HepG2 (cell line): ENCODE results near the gene CACTIN. TPM values are rescaled to one million over a fixed set of nuclear protein-coding genes. Genes with fewer than 3 reads are reported as not detected.

ENCODE experiments used
- AHR ChIP-seq: IDR thresholded peaks from 2 replicates; pipeline ENCODE4 v1.6.1; 2018; ENCODE audit warnings: missing genetic modification reagents, missing compliant biosample characterization
- FOSL2 ChIP-seq: sonication (generic); formaldehyde crosslinking; IDR thresholded peaks from 2 replicates; pipeline ENCODE4 v1.4.0; 2020; ENCODE audit warnings: missing genetic modification reagents
- KDM5B ChIP-seq: sonication (generic); formaldehyde crosslinking; IDR thresholded peaks from 2 replicates; pipeline ENCODE4 v1.4.0; 2020; ENCODE audit warnings: missing genetic modification reagents, mild to moderate bottlenecking, borderline replicate concordance
- MIER3 ChIP-seq: IDR thresholded peaks from 2 replicates; pipeline ENCODE4 v1.6.1; 2016; ENCODE audit warnings: missing compliant biosample characterization, borderline replicate concordance
- NR2F6 ChIP-seq, 2 experiments: IDR thresholded peaks; 2 replicates each; pipeline ENCODE4 v1.6.1; 2016; ENCODE audit warnings: antibody characterized with exemption in 1 of 2, mild to moderate bottlenecking in 1 of 2
- POGZ ChIP-seq: sonication (generic); formaldehyde crosslinking; IDR thresholded peaks from 2 replicates; pipeline ENCODE4 v1.4.0; 2020; ENCODE audit warnings: mild to moderate bottlenecking, missing genetic modification reagents
- SRF ChIP-seq: IDR thresholded peaks from 2 replicates; pipeline ENCODE4 v1.6.1; 2011; ENCODE audit warnings: mild to moderate bottlenecking, low read depth, low read length, moderate library complexity
- SYNCRIP ChIP-seq: fragments of 200-400 bp; formaldehyde crosslinking; IDR thresholded peaks from 2 replicates; pipeline ENCODE4 v1.6.1; 2018; ENCODE audit warnings: mild to moderate bottlenecking, low read depth, low read length; ENCODE audit not compliant: insufficient read depth
- TIGD3 ChIP-seq: sonication (generic); formaldehyde crosslinking; IDR thresholded peaks from 2 replicates; pipeline ENCODE4 v1.5.1; 2020; ENCODE audit warnings: mild to moderate bottlenecking, missing genetic modification reagents, borderline replicate concordance
- ZNF142 ChIP-seq: sonication (generic); formaldehyde crosslinking; IDR thresholded peaks from 2 replicates; pipeline ENCODE4 v1.4.0; 2020; ENCODE audit warnings: missing genetic modification reagents
- ZNF18 ChIP-seq: sonication (generic); formaldehyde crosslinking; IDR thresholded peaks from 2 replicates; pipeline ENCODE4 v1.8.0; 2022; ENCODE audit warnings: mild to moderate bottlenecking, missing genetic modification reagents; ENCODE audit not compliant: insufficient replicate concordance
- ZNF207 ChIP-seq: fragments of 450-650 bp; IDR thresholded peaks from 2 replicates; pipeline ENCODE4 v1.6.1; 2016; ENCODE audit warnings: antibody characterized with exemption, borderline replicate concordance
- ZNF350 ChIP-seq: sonication (generic); formaldehyde crosslinking; IDR thresholded peaks from 2 replicates; pipeline ENCODE4 v1.4.0; 2020; ENCODE audit warnings: mild to moderate bottlenecking, low read depth, missing genetic modification reagents, borderline replicate concordance
- ZNF530 ChIP-seq: sonication (generic); formaldehyde crosslinking; IDR thresholded peaks from 2 replicates; pipeline ENCODE4 v1.5.0; 2020; ENCODE audit warnings: low read depth, mild to moderate bottlenecking, missing genetic modification reagents
- ZNF724P ChIP-seq: sonication (generic); formaldehyde crosslinking; IDR thresholded peaks from 2 replicates; pipeline ENCODE4 v1.8.0; 2022; ENCODE audit warnings: missing genetic modification reagents, borderline replicate concordance
- ZNF850 ChIP-seq: sonication (generic); formaldehyde crosslinking; conservative IDR thresholded peaks from 2 replicates; pipeline ENCODE4 v1.9.0; 2021; ENCODE audit warnings: mild to moderate bottlenecking, missing genetic modification reagents
- polyA plus RNA-seq, 8 experiments: library from polyadenylated mRNA; depleted of rRNA in 3 of 8; stranded (reverse) in 7 of 8; unstranded in 1 of 8; fragments of >200 nt; fragmentation: Illumina TruSeq in 4 of 8; extraction: Trizol in 4 of 8; gene quantifications; 2 replicates each; pipeline versions ENCODE4 v1.2.1 to v1.2.3, GENCODE V29; 2011 to 2016; ENCODE audit warnings: low read depth in 4 of 8, missing spikeins in 1 of 8, mixed read lengths in 1 of 8; ENCODE audit not compliant: insufficient read depth in 1 of 8
- total RNA-seq, 5 experiments: library from RNA; depleted of rRNA; stranded (reverse); fragments of >200 nt; fragmentation: Illumina TruSeq; extraction: Trizol; gene quantifications; 2 replicates each; pipeline ENCODE4 v1.2.3, GENCODE V29; 2016; ENCODE audit warnings: low read depth in 1 of 5

CACTIN gene
- total and polyA plus RNA-seq, 2 of the 13 experiments (the other 11 are each of a cell fraction or from before 2014, with no cell fraction given) = 10.0 to 16.6 TPM

- TF ChIP-seq ZNF142 = no peak
- no peak for TF ChIP-seq TIGD3 (CRISPR knock-in tag)
- TF ChIP-seq ZNF18 = peak; percentile 10
- TF ChIP-seq ZNF724P = no peak
- TF ChIP-seq MIER3 (CRISPR knock-in tag) = peak; percentile 59; the same call in 1 of the 2 replicates
- no peak for TF ChIP-seq ZNF207
- TF ChIP-seq ZNF350 (CRISPR knock-in tag) = peak; percentile 92
- TF ChIP-seq SRF = no peak
- TF ChIP-seq KDM5B = peak; percentile 88; the same call in 1 of the 2 replicates
- TF ChIP-seq ZNF850 (CRISPR knock-in tag) = no peak
- TF ChIP-seq FOSL2 (CRISPR knock-in tag) = 0 out of 2 replicates have a peak, but pooled peaks have one; percentile 24
- TF ChIP-seq ZNF530 (CRISPR knock-in tag) = no peak
- no peak for TF ChIP-seq SYNCRIP
- peak; percentile 61; the same call in 1 of the 2 replicates for TF ChIP-seq POGZ
- no peak for TF ChIP-seq NR2F6 (IDR thresholded peaks at IDR 0.05)
- no peak for TF ChIP-seq NR2F6 (CRISPR knock-in tag; IDR thresholded peaks at IDR 0.05)
- peak; percentile 48; the same call in 1 of the 2 replicates for TF ChIP-seq AHR (CRISPR knock-in tag)
Observed at GRCh38 chr19:3626473-3627350, at the start of gene CACTIN (continued).
